ENCODE data around the gene CNPPD1. TPM values are rescaled to one million over a fixed set of nuclear protein-coding genes. Genes with fewer than 3 reads are reported as not detected.

CNPPD1 gene
- total RNA-seq, 1 donor from 2014 or later, result 38.9 TPM

GRCh38 chr2:219186754-219187456 is 10.2 kb upstream of the CNPPD1 start:
- Mint-ChIP-seq H3K27me3 (no peaks in the 10 kb centered on the region), H3K4me3 (ENCODE audit: low read depth) (no peak overlapping the region), H3K27ac (no peak overlapping the region), H3K4me1 (ENCODE audit: low read depth) (no peaks in the 10 kb centered on the region), H3K36me3 (ENCODE audit: insufficient read depth) (peaks cover 6% of the 10 kb centered on the region), H3K9me3 (ENCODE audit: low read depth) (no peaks in the 10 kb centered on the region)
- TF ChIP-seq CTCF (IDR thresholded peaks at IDR 0.05; ENCODE audit: unreplicated experiment), result no peak
- no peak for DNase-seq (ENCODE audit: low spot score, unreplicated experiment)

DNA sequence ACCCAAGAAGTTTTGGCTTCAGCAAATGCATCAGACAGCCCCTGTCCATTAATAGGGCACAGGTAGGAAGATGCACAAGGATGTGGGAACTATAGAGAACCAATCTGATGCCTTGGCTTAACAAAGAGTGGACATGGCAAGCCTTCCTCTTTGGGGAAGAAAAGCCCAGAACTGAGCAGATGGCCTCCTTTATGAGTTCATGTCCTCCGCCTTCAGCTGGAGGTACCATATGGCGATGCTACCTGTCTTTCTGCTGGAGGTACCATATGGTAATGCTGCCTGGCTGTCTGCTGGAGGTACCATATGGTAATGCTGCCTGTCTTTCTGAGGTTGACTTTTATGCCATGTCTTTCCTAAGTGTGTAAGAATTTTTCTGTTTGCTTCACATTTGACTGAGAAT is 7.4 kb upstream of the CNPPD1 start:
- TF ChIP-seq CTCF (IDR thresholded peaks at IDR 0.05; ENCODE audit: unreplicated experiment), result no peak

GRCh38 chr2:219183151-219183772 is 6.5 kb upstream of the CNPPD1 start:
- TF ChIP-seq CTCF (IDR thresholded peaks at IDR 0.05; ENCODE audit: unreplicated experiment), result no peak
- no peaks in the 10 kb centered on the region for H3K27me3 Mint-ChIP-seq
- no peak overlapping the region for H3K27ac Mint-ChIP-seq
- no peaks in the 10 kb centered on the region for H3K9me3 Mint-ChIP-seq (ENCODE audit: low read depth)
- H3K36me3 Mint-ChIP-seq (ENCODE audit: insufficient read depth), result peaks cover 10% of the 10 kb centered on the region
- no peak for DNase-seq (ENCODE audit: low spot score, unreplicated experiment)
- H3K4me1 Mint-ChIP-seq (ENCODE audit: low read depth), result peaks cover 7% of the 10 kb centered on the region
- no peak overlapping the region for H3K4me3 Mint-ChIP-seq (ENCODE audit: low read depth)

More for the DNA sequence above, 7.4 kb upstream of the CNPPD1 start:
- Mint-ChIP-seq H3K27me3 (no peaks in the 10 kb centered on the region), H3K27ac (no peak overlapping the region), H3K4me3 (ENCODE audit: low read depth) (no peak overlapping the region), H3K9me3 (ENCODE audit: low read depth) (no peaks in the 10 kb centered on the region), H3K4me1 (ENCODE audit: low read depth) (peaks cover 3% of the 10 kb centered on the region), H3K36me3 (ENCODE audit: insufficient read depth) (peaks cover 10% of the 10 kb centered on the region)
- DNase-seq (ENCODE audit: low spot score, unreplicated experiment), result no peak

DNA sequence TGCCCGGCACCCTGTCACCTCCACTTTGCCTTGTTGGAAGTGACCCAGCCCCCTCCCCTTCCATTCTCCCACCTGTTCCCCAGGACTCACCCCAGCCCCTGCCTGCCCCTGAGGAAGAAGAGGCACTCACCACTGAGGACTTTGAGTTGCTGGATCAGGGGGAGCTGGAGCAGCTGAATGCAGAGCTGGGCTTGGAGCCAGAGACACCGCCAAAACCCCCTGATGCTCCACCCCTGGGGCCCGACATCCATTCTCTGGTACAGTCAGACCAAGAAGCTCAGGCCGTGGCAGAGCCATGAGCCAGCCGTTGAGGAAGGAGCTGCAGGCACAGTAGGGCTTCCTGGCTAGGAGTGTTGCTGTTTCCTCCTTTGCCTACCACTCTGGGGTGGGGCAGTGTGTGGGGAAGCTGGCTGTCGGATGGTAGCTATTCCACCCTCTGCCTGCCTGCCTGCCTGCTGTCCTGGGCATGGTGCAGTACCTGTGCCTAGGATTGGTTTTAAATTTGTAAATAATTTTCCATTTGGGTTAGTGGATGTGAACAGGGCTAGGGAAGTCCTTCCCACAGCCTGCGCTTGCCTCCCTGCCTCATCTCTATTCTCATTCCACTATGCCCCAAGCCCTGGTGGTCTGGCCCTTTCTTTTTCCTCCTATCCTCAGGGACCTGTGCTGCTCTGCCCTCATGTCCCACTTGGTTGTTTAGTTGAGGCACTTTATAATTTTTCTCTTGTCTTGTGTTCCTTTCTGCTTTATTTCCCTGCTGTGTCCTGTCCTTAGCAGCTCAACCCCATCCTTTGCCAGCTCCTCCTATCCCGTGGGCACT is 5.8 kb upstream of the CNPPD1 start:
- no peak overlapping the region for H3K4me3 Mint-ChIP-seq (ENCODE audit: low read depth)

More for the DNA sequence above, 5.8 kb upstream of the CNPPD1 start:
- Mint-ChIP-seq H3K27me3 (no peaks in the 10 kb centered on the region), H3K9me3 (ENCODE audit: low read depth) (no peaks in the 10 kb centered on the region), H3K36me3 (ENCODE audit: insufficient read depth) (peaks cover 10% of the 10 kb centered on the region), H3K4me1 (ENCODE audit: low read depth) (peaks cover 8% of the 10 kb centered on the region), H3K27ac (no peak overlapping the region)
- DNase-seq (ENCODE audit: low spot score, unreplicated experiment), result no peak
- no peak for TF ChIP-seq CTCF (IDR thresholded peaks at IDR 0.05; ENCODE audit: unreplicated experiment)
